DND-41 (cell line): Measurements from ENCODE around the gene DUSP15.

ENCODE experiments used
- ATAC-seq: fragments of 200-7000 bp; cut with Tn5 transposase; 3 replicates; pipeline ENCODE4 v1.9.1; 2021; ENCODE audit warnings: low read depth; ENCODE audit not compliant: insufficient read depth
- DNase-seq: peaks from one replicate; pipeline ENCODE4 v3.0.0-alpha.2; 2020
- H2AFZ ChIP-seq: 2 replicates; pipeline ENCODE4 v1.6.0; 2012; ENCODE audit warnings: low read depth, low read length
- H3K27ac ChIP-seq: 2 replicates; pipeline ENCODE4 v1.5.1; 2012; ENCODE audit warnings: low read length, inconsistent platforms
- H3K27me3 ChIP-seq: fragments of 200-600 bp; sonication (generic); 2 replicates; pipeline ENCODE4 v1.6.0; 2012; ENCODE audit warnings: low read length, mild to moderate bottlenecking, inconsistent platforms; ENCODE audit not compliant: insufficient read depth, poor library complexity
- H3K36me3 ChIP-seq: 2 replicates; pipeline ENCODE4 v1.5.1; 2012; ENCODE audit warnings: low read length, inconsistent platforms; ENCODE audit not compliant: insufficient read depth
- H3K4me1 ChIP-seq: 2 replicates; pipeline ENCODE4 v1.5.1; 2012; ENCODE audit warnings: mild to moderate bottlenecking, low read length; ENCODE audit not compliant: insufficient read depth
- H3K4me2 ChIP-seq: 2 replicates; pipeline ENCODE4 v1.6.0; 2012; ENCODE audit warnings: mild to moderate bottlenecking, moderate library complexity, low read length, inconsistent platforms; ENCODE audit not compliant: insufficient read depth
- H3K4me3 ChIP-seq, 2 experiments: fragments of 200-600 bp in 1 of 2; shearing (Covaris generic) in 1 of 2; 2 replicates each; pipeline ENCODE4 v1.5.1; 2012 to 2016; ENCODE audit warnings: inconsistent platforms in 2 of 2, low read length in 2 of 2, mild to moderate bottlenecking in 2 of 2, low read depth in 1 of 2, moderate library complexity in 1 of 2
- H3K79me2 ChIP-seq: 2 replicates; pipeline ENCODE4 v1.6.0; 2012; ENCODE audit warnings: low read length, inconsistent platforms; ENCODE audit not compliant: insufficient read depth
- H3K9ac ChIP-seq: 2 replicates; pipeline ENCODE4 v1.6.0; 2012; ENCODE audit warnings: low read depth, mild to moderate bottlenecking, inconsistent platforms, low read length, moderate library complexity
- H3K9me3 ChIP-seq: 2 replicates; pipeline ENCODE4 v1.5.1; 2012; ENCODE audit warnings: low read length, moderate library complexity, mild to moderate bottlenecking, inconsistent platforms; ENCODE audit not compliant: insufficient read depth, severe bottlenecking
- H4K20me1 ChIP-seq: 2 replicates; pipeline ENCODE4 v1.6.0; 2012; ENCODE audit warnings: low read length; ENCODE audit not compliant: insufficient read depth
- CTCF ChIP-seq: IDR thresholded peaks from 2 replicates; pipeline ENCODE4 v1.5.1; 2012; ENCODE audit warnings: borderline replicate concordance, low read length, moderate library complexity, mild to moderate bottlenecking; ENCODE audit not compliant: poor library complexity, severe bottlenecking; ENCODE audit errors: extremely low read depth
- EZH2 ChIP-seq: IDR thresholded peaks from 3 replicates; pipeline ENCODE4 v1.6.1; 2012; ENCODE audit warnings: borderline replicate concordance, low read depth, mild to moderate bottlenecking, moderate library complexity, low read length, inconsistent platforms; ENCODE audit not compliant: severe bottlenecking

Gene DUSP15

GRCh38 chr20:31866221-31866620 is 4.1 kb downstream of the DUSP15 start:
- Histone ChIP-seq H3K79me2 (no peaks in the 10 kb centered on the region), H3K4me1 (peaks cover 6% of the 10 kb centered on the region; the same call in 1 of the 2 replicates), H2AFZ (no peak overlapping the region), H3K9me3 (no peaks in the 10 kb centered on the region), H3K4me3 (no peak overlapping the region), H3K36me3 (no peaks in the 10 kb centered on the region), H3K9ac (no peak overlapping the region), H3K27ac (no peak overlapping the region), H3K4me2 (no peak overlapping the region), H4K20me1 (no peaks in the 10 kb centered on the region), H3K27me3 (peaks cover 2% of the 10 kb centered on the region)
- DNase-seq (no peak), ATAC-seq (no peak)
- TF ChIP-seq EZH2, result no peak
- TF ChIP-seq CTCF, result no peak

- peaks cover 20% of the 10 kb centered on the region for H3K4me1 ChIP-seq
- no peak for DNase-seq
- no peak overlapping the region for H2AFZ ChIP-seq
- no peak overlapping the region for H3K9ac ChIP-seq
- H3K9me3 ChIP-seq, result no peaks in the 10 kb centered on the region
- H4K20me1 ChIP-seq, result no peaks in the 10 kb centered on the region
- no peak overlapping the region for H3K4me2 ChIP-seq
- no peak overlapping the region for H3K27ac ChIP-seq
- no peak overlapping the region for H3K4me3 ChIP-seq
- ATAC-seq, result no peak
- TF ChIP-seq EZH2, result no peak
- no peak for TF ChIP-seq CTCF
- H3K27me3 ChIP-seq, result peaks cover 17% of the 10 kb centered on the region
- no peaks in the 10 kb centered on the region for H3K79me2 ChIP-seq
- H3K36me3 ChIP-seq, result no peaks in the 10 kb centered on the region
Measured at GRCh38 chr20:31864521-31865400, 5.6 kb downstream of the DUSP15 start.

GRCh38 chr20:31863296-31864085 is 6.8 kb downstream of the DUSP15 start:
- TF ChIP-seq CTCF (no peak), EZH2 (no peak)
- DNase-seq, result no peak
- H3K9ac ChIP-seq, result no peak overlapping the region
- peaks cover 25% of the 10 kb centered on the region for H3K27me3 ChIP-seq
- peaks cover 20% of the 10 kb centered on the region for H3K4me1 ChIP-seq
- no peak overlapping the region for H3K4me3 ChIP-seq
- no peaks in the 10 kb centered on the region for H3K9me3 ChIP-seq
- H4K20me1 ChIP-seq, result no peaks in the 10 kb centered on the region
- H3K27ac ChIP-seq, result no peak overlapping the region
- ATAC-seq, result no peak
- no peaks in the 10 kb centered on the region for H3K36me3 ChIP-seq
- no peaks in the 10 kb centered on the region for H3K79me2 ChIP-seq
- H2AFZ ChIP-seq, result no peak overlapping the region
- no peak overlapping the region for H3K4me2 ChIP-seq
